CD14-positive monocyte (primary cell): ENCODE measurements around the gene CNTROB. TPM values are rescaled to one million over a fixed set of nuclear protein-coding genes. Genes with fewer than 3 reads are reported as not detected.
A peak's percentile ranks its signal among the peaks of the same experiment; 100 is the strongest.

Experiments
- DNase-seq, 3 donors: peaks; one replicate each; pipeline ENCODE4 v3.0.0-alpha.2; 2011 to 2022
- H2AFZ ChIP-seq: 2 replicates; pipeline ENCODE4 v1.6.0; 2012; ENCODE audit warnings: mild to moderate bottlenecking, low read depth, low read length, inconsistent platforms; ENCODE audit not compliant: insufficient read depth, poor library complexity, severe bottlenecking
- H3K27ac ChIP-seq, 2 donors: 1 replicate in 1 of 2; 2 replicates in 1 of 2; pipeline ENCODE4 v1.5.1; 2012 to 2013; ENCODE audit warnings: low read length in 2 of 2, control low read depth in 1 of 2, inconsistent platforms in 1 of 2, low read depth in 1 of 2, mild to moderate bottlenecking in 1 of 2
- H3K27me3 ChIP-seq, 2 donors: one replicate each; pipeline versions ENCODE4 v1.6.0 to v1.6.1; 2011 to 2013; ENCODE audit warnings: low read length in 2 of 2; ENCODE audit not compliant: control insufficient read depth in 2 of 2, insufficient read depth in 2 of 2
- H3K36me3 ChIP-seq, 2 donors: replicated peaks in 1 of 2; 1 replicate in 1 of 2; 2 replicates in 1 of 2; pipeline versions ENCODE4 v1.5.1 to v1.6.1; 2012 to 2013; ENCODE audit warnings: low read length in 2 of 2, control low read depth in 1 of 2, inconsistent platforms in 1 of 2, mild to moderate bottlenecking in 1 of 2; ENCODE audit not compliant: insufficient read depth in 2 of 2, control insufficient read depth in 1 of 2
- H3K4me1 ChIP-seq, 2 donors: 1 replicate in 1 of 2; 2 replicates in 1 of 2; pipeline versions ENCODE4 v1.5.1 to v1.6.1; 2012 to 2013; ENCODE audit warnings: low read length in 2 of 2, control low read depth in 1 of 2, inconsistent platforms in 1 of 2, mild to moderate bottlenecking in 1 of 2, moderate library complexity in 1 of 2; ENCODE audit not compliant: insufficient read depth in 2 of 2, control insufficient read depth in 1 of 2
- H3K4me2 ChIP-seq: replicated peaks from 2 replicates; pipeline ENCODE3; 2012; ENCODE audit warnings: low read length, moderate library complexity, mild to moderate bottlenecking; ENCODE audit not compliant: poor library complexity, severe bottlenecking; ENCODE audit errors: extremely low read depth
- H3K4me3 ChIP-seq, 3 experiments: fragments of 200-600 bp in 1 of 3; sonication (generic) in 1 of 3; replicated peaks in 1 of 3; 1 replicate in 2 of 3; 2 replicates in 1 of 3; pipeline ENCODE4 v1.5.1; 2011 to 2013; ENCODE audit warnings: low read length in 3 of 3, mild to moderate bottlenecking in 3 of 3, control low read depth in 2 of 3, low read depth in 2 of 3, inconsistent platforms in 1 of 3, moderate library complexity in 1 of 3
- H3K79me2 ChIP-seq: 2 replicates; pipeline ENCODE4 v1.6.0; 2012; ENCODE audit warnings: mild to moderate bottlenecking, control low read depth, inconsistent platforms, low read length, moderate library complexity; ENCODE audit not compliant: insufficient read depth
- H3K9ac ChIP-seq: 2 replicates; pipeline ENCODE4 v1.6.0; 2017; ENCODE audit warnings: low read length, mild to moderate bottlenecking; ENCODE audit not compliant: insufficient read depth, poor library complexity, severe bottlenecking
- H3K9me3 ChIP-seq, 2 donors: replicated peaks in 1 of 2; 1 replicate in 1 of 2; 2 replicates in 1 of 2; pipeline versions ENCODE4 v1.5.1 to v1.6.1; 2012 to 2013; ENCODE audit warnings: low read length in 2 of 2, control low read depth in 1 of 2; ENCODE audit not compliant: control insufficient read depth in 1 of 2, insufficient read depth in 1 of 2
- H4K20me1 ChIP-seq: 2 replicates; pipeline ENCODE4 v1.6.0; 2012; ENCODE audit warnings: mild to moderate bottlenecking, low read length, control low read depth, moderate library complexity; ENCODE audit not compliant: insufficient read depth
- H3K27ac Mint-ChIP-seq, 7 donors: one replicate each; pipeline ENCODE4 v1.8.0; 2020; ENCODE audit warnings: mild to moderate bottlenecking in 7 of 7, mixed read lengths in 7 of 7, moderate library complexity in 6 of 7, inconsistent platforms in 2 of 7
- H3K27me3 Mint-ChIP-seq, 3 donors: one replicate each; pipeline ENCODE4 v1.8.0; 2021 to 2022; ENCODE audit warnings: low read depth in 3 of 3, mild to moderate bottlenecking in 3 of 3, mixed read lengths in 3 of 3, moderate library complexity in 3 of 3, inconsistent platforms in 1 of 3
- H3K36me3 Mint-ChIP-seq, 2 donors: one replicate each; pipeline ENCODE4 v1.8.0; 2020; ENCODE audit warnings: mixed read lengths in 2 of 2, inconsistent platforms in 1 of 2, mild to moderate bottlenecking in 1 of 2
- H3K4me1 Mint-ChIP-seq: one replicate; pipeline ENCODE4 v1.8.0; 2020; ENCODE audit warnings: mild to moderate bottlenecking, mixed read lengths
- H3K4me3 Mint-ChIP-seq, 2 donors: one replicate each; pipeline ENCODE4 v1.8.0; 2020; ENCODE audit warnings: mild to moderate bottlenecking in 2 of 2, mixed read lengths in 2 of 2, moderate library complexity in 1 of 2
- H3K9me3 Mint-ChIP-seq, 7 donors: one replicate each; pipeline ENCODE4 v1.8.0; 2020 to 2022; ENCODE audit warnings: mixed read lengths in 7 of 7, mild to moderate bottlenecking in 6 of 7, moderate library complexity in 6 of 7, inconsistent platforms in 2 of 7
- WGBS: methylation state at CpG from one replicate; pipeline ENCODE4 v1.1.5; 2013; ENCODE audit warnings: missing lambda C conversion rate; ENCODE audit not compliant: insufficient coverage; 5-methylcytosine and 5-hydroxymethylcytosine counted together
- intact Hi-C, 2 donors: fragments of 100-400 bp; cut with micrococcal nuclease; formaldehyde crosslinking; loops; one replicate each; pipeline versions ENCODE4 v1.15.0 to v1.15.1; 2023
- polyA plus RNA-seq, 3 donors: library from polyadenylated mRNA; depleted of rRNA in 1 of 3; unstranded in 2 of 3; stranded (reverse) in 1 of 3; fragments of 300-500 nt in 2 of 3; fragments of >200 nt in 1 of 3; fragmentation: Illumina TruSeq in 2 of 3; gene quantifications; 1 replicate in 2 of 3; 2 replicates in 1 of 3; pipeline ENCODE4 v1.2.3, GENCODE V29; 2012 to 2021
- TF ChIP-seq, protein P1 (sequence below): fragments of 200-600 bp; IDR thresholded peaks from one replicate; pipeline ENCODE4 v1.8.0; 2022; ENCODE audit warnings: antibody characterized with exemption, mild to moderate bottlenecking

Gene CNTROB
- polyA plus RNA-seq, 3 donors: 4.7 to 22.8 (median 6.5) TPM

DNA sequence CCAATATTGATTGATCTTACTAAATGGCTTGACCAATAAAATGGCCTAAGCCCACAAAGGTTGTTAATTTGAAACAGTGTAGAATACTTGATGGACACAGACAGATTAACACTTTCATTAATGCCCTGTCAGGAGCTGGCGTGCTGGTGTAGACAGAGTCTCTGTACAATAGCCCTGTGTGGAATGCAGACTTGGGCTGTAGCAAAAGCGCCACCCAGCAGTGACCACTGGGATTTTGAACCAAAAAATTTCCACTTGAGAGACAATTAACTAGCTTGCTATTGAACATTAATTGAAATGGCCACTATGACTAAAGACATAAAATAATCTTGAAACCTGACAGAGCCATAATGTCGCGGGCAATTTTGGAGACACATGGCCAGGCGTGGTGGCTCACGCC is 50.7 kb downstream of the CNTROB start:
- Histone ChIP-seq H3K79me2 (no peaks in the 10 kb centered on the region), H4K20me1 (no peaks in the 10 kb centered on the region), H3K9ac (no peak overlapping the region), H3K27ac (no peak overlapping the region), H3K4me1 (peaks cover 3 to 12% of the 10 kb centered on the region in 2 donors), H3K27me3 (no peaks in the 10 kb centered on the region), H2AFZ (peak overlapping the region; percentile 39), H3K36me3 (no peaks in the 10 kb centered on the region), H3K9me3 (no peaks in the 10 kb centered on the region), H3K4me3 (no peak overlapping the region), H3K4me2 (no peak overlapping the region)
- TF ChIP-seq, protein P1, sequence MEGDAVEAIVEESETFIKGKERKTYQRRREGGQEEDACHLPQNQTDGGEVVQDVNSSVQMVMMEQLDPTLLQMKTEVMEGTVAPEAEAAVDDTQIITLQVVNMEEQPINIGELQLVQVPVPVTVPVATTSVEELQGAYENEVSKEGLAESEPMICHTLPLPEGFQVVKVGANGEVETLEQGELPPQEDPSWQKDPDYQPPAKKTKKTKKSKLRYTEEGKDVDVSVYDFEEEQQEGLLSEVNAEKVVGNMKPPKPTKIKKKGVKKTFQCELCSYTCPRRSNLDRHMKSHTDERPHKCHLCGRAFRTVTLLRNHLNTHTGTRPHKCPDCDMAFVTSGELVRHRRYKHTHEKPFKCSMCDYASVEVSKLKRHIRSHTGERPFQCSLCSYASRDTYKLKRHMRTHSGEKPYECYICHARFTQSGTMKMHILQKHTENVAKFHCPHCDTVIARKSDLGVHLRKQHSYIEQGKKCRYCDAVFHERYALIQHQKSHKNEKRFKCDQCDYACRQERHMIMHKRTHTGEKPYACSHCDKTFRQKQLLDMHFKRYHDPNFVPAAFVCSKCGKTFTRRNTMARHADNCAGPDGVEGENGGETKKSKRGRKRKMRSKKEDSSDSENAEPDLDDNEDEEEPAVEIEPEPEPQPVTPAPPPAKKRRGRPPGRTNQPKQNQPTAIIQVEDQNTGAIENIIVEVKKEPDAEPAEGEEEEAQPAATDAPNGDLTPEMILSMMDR: no peak
- peaks cover 0 to 2% (median 2%) of the 10 kb centered on the region in 3 donors for H3K27me3 Mint-ChIP-seq
- H3K4me1 Mint-ChIP-seq: peaks cover 12% of the 10 kb centered on the region
- H3K27ac Mint-ChIP-seq: peak overlapping the region in 1 of 7 donors; percentile 82
- peaks cover 0 to under 1% of the 10 kb centered on the region in 2 donors for H3K36me3 Mint-ChIP-seq
- no peak overlapping the region for H3K4me3 Mint-ChIP-seq
- 67% methylated on average over 1 of the region's 6 CpGs for WGBS
- intact Hi-C loops: loop anchor here in 1 of 2 donors (5.0 kb wide), 1 partner anchor 35 kb away; no protein-coding TSS in a partner anchor
- no peaks in the 10 kb centered on the region for H3K9me3 Mint-ChIP-seq
- no peak for DNase-seq

DNA sequence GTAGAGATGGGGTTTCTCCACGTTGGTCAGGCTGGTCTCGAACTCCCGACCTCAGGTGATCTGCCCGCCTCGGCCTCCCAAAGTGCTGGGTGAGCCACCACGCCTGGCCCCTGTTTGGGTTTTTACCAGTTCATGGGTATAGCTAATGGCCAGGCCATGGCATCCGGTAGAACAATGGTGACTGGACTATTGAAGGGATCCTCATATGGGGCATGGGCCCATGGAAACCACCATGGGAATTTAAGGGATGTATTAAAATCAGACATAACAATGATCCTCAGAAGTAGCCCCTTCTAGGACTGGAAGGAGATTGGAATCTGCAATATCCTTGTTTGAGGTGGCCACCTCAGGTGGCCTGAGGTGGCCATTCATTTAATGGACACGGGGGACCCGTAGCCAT is 52.9 kb downstream of the CNTROB start:
- no peak overlapping the region for H2AFZ ChIP-seq
- intact Hi-C loops: loop anchor here (5.0 kb wide), 4 partner anchors 38 to 243 kb away; no protein-coding TSS in a partner anchor
- H3K4me2 ChIP-seq: no peak overlapping the region
- H3K27me3 ChIP-seq: no peaks in the 10 kb centered on the region
- no peaks in the 10 kb centered on the region for H3K9me3 ChIP-seq
- peaks cover 22% of the 10 kb centered on the region for H3K4me1 Mint-ChIP-seq
- no peaks in the 10 kb centered on the region for H3K36me3 ChIP-seq
- TF ChIP-seq, protein P1: no peak
- H3K4me3 ChIP-seq: no peak overlapping the region
- peaks cover 0 to 2% (median 0%) of the 10 kb centered on the region in 3 donors for H3K27me3 Mint-ChIP-seq
- H4K20me1 ChIP-seq: no peaks in the 10 kb centered on the region
- no peak overlapping the region for H3K9ac ChIP-seq
- DNase-seq: no peak
- no peaks in the 10 kb centered on the region for H3K9me3 Mint-ChIP-seq
- peaks cover 14 to 23% of the 10 kb centered on the region in 2 donors for H3K4me1 ChIP-seq
- no peaks in the 10 kb centered on the region for H3K79me2 ChIP-seq
- no peak overlapping the region for H3K27ac Mint-ChIP-seq
- no peak overlapping the region for H3K27ac ChIP-seq
- H3K4me3 Mint-ChIP-seq: no peak overlapping the region
- WGBS: 94% methylated on average over 7 of the region's 9 CpGs
- H3K36me3 Mint-ChIP-seq: no peaks in the 10 kb centered on the region
